ENCODE measurements around the gene CHRDL2. TPM values are rescaled to one million over a fixed set of nuclear protein-coding genes. Genes with fewer than 3 reads are reported as not detected.

CHRDL2 gene
- total RNA-seq, 1 donor from 2014 or later, result 4.9 TPM

- DNase-seq (ENCODE audit: low spot score), result no peak
- intact Hi-C loops (cut with DNase I), result no loop called here
These were observed 36.9 kb downstream of the CHRDL2 start for GRCh38 chr11:74694136-74694930.

DNA sequence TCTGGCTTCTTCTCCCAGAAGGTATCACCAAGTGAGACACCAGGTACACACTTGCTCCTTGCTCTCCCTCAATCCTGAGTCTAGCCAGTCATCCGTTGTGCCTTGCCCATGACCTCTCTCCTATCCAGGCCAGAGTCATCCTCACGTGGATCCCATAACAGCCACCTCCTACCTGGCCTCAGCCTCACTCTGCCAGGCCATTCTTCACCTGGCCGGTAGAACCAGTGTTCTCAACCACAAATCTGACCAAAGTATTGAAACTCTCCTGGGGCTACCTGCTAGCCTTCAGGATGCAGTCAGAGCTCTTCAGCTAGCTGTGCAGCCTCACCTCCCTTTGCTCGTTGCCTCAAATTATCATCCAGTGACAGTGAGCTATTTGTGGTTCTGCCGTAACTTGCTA is 37.7 kb downstream of the CHRDL2 start:
- no peak for DNase-seq (ENCODE audit: low spot score)
- intact Hi-C loops (cut with DNase I), result no loop called here

DNA sequence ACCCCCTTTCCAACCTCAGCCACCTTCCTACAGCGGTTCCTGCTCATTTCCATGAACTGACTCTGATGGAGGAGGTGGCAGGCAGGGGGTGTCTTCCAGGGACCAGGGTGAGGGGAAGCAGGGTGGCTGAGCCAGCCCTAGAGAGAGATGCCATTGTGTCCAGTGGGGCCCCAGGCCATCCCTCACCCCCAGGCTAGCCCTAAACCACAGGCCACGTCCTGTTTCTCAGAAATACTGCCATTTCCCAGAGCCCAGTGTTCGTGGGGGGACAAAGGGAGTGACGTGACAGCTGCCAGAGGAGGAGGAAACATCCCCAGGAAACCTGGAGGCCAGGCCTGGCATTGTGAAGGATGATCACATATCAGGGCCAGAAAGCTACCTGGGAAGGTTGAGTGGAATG is 39.5 kb downstream of the CHRDL2 start:
- intact Hi-C loops (cut with DNase I), result no loop called here
- no peak for DNase-seq (ENCODE audit: low spot score)

- DNase-seq (ENCODE audit: low spot score), result no peak
- intact Hi-C loops (cut with DNase I), result no loop called here
These were observed 41.6 kb downstream of the CHRDL2 start for GRCh38 chr11:74689666-74690065.

DNA sequence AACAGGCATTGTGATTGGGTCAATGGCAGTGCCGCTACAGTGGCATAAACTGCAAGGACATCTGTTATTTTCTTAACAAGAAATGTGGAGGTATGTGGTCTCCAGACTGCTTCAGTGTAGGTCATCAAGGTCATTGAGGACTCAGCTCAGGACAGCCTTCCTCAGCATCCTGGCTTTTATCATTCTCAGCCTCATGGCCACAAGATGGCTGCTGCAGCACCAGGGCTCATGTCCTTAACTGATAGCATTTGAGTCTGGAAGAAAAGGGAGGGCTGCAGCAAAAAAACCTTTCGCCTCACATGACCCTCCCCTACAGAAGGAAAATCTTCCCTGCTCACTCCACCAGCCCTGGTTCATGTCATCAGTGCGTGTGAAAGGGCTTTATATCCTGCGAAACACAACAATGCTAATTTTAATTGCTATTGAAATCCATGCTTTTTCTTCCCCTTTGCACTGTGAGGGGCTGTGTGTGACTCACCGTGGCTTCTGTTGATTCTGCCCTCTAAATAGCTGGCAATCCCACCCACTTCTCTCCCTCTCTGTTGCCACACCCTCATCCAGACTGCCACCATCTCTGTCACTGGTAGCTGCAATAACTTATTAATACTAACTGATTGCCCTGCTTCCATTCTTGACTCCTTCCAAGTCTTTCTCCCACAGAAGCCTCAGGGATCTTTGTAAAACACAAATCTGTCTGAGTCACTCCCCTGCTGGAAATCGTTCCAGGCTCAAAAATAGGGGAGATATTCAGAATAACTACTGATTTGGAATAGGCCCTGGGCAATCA is 43.8 kb downstream of the CHRDL2 start:
- intact Hi-C loops (cut with DNase I), result no loop called here
- peak; percentile 9 for DNase-seq (ENCODE audit: low spot score)

DNA sequence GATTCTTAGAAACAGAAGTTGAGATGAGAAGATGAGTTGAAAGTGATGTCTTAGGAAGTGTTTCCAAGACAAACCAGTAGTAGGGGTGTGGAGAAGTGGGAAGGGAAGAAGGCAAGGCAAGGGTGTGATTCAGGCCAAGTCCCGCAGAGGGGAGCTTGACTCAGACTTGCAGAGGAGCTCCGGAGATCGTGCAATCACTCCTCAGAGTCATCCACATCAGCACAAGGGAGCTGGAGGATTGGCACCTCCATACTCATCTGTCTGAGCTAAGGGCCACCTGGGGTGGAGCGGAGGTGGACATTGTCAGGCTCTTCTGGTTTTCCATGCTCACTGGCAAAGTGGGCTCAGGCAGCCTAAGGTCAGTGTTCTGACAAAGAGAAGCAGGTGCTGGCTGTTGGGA is 44.4 kb downstream of the CHRDL2 start:
- intact Hi-C loops (cut with DNase I), result no loop called here
- peak; percentile 69 for DNase-seq (ENCODE audit: low spot score)

DNA sequence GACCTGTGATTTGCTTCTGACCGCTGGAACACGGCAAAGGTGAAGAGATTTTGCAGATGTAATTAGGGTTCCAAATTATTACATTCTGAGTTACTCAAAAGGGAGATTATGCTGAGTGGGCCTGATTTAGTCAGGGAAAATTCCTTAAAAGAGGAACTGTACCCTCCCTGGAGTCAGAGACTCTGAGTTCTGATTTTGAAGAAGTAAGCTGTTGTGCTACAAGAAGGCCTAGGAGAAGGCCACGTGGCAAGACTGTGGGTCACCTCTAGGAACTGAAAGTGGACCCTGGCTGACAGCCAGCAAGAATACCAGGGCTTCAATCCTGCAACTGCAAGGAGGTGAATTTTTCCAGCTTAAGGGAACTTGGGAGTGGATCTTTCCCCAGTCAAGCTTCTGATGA is 45.3 kb downstream of the CHRDL2 start:
- DNase-seq (ENCODE audit: low spot score), result peak; percentile 75
- intact Hi-C loops (cut with DNase I), result no loop called here

DNA sequence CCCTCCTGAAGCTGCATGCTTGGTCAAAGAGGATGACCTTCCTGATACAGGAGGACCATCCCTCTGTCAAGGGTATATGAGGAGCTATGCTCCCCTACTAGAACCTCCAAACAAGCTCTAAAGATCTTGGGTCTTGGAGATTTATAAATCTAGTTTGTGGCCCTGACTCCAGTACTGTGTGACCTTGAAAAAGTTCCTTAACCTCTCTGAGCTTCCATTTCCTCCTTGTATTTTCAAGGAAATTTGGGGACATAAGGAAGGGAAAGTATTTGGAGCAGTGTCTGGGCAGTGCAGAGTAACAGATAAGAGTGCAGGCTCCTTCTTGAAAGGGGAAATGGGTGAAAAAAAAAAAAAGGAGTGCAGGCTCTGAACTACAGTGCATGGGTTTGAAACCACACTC is 45.9 kb downstream of the CHRDL2 start:
- peak; percentile 7 for DNase-seq (ENCODE audit: low spot score)
- intact Hi-C loops (cut with DNase I), result no loop called here

DNA sequence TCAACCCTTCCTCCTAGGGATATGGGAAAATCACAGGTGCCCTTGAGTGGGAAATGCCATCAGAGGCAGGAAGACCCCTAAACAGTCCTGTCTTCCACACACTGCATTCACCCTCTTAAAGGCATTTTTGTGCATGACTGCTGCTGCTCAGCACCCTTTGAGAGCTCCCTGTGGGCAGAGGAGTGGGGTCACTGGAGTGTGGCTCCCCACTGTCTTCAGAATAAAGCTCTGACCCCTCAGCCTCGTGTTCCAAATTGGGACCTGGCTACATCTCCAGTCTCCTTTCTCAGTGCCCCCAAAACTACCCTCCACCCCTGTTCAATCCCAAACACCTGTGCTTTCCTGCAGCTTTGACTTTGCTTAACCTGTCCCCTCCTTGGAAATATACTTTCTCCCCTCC is 46.6 kb downstream of the CHRDL2 start:
- DNase-seq (ENCODE audit: low spot score), result peak; percentile 61
- intact Hi-C loops (cut with DNase I), result no loop called here

DNA sequence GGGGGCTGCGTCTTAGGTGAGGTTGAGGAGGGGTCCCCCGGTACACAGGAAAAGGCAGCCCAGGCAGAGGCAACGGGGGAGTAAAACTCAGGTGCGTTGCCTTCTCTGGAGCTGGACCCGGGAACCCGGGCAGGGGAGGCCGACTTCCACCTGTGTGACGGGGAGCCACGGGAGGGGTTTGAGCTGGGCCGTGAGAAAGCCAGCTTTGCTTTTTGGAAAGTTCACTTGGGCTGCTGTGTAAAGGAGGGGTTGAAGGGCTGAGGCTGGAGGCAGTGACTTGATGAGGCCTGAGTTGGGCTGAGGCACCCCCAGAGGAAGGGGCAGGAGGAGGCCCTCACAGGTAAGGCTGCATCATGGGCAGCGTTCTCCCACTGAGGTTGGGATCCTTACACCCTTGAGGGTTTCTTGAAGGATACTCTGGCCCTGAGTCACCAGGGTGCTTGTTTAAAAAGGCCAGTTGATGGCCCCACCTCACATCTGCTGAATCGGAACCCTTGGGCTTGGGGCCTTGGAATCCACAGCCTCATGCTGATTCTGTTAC is 47.2 kb downstream of the CHRDL2 start:
- intact Hi-C loops (cut with DNase I), result no loop called here
- DNase-seq (ENCODE audit: low spot score), result peak; percentile 22

DNA sequence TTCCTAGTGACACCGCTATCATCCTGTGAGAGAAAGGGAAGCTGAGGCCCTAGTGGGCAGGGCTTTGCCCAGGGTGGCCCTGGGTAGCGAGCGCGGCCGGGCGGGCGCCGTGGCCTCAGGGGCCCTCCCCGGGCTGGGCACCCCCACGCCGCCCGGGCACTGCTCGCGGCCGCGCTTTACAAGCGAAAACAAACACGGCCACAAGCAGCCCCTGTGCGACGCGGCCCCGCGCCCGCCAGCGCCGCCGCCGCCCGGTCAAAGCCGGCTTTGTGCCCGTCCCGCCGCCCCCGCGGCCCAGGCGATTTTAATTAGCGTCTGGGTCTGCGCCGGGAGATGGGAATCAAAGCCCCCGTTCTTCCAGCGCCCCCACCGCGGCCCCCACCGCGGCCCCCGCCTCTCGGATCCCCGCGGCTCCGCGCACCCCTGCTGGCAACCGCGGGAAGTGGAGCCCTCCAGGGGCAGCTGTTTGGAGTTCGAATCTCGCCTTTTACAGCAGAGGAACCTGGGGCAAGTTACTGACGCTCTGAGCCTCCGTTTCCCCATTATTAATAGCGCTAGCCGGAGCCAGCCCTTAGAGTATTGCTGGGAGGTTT is 47.9 kb downstream of the CHRDL2 start:
- peak; percentile 74 for DNase-seq (ENCODE audit: low spot score)
- intact Hi-C loops (cut with DNase I), result no loop called here

DNA sequence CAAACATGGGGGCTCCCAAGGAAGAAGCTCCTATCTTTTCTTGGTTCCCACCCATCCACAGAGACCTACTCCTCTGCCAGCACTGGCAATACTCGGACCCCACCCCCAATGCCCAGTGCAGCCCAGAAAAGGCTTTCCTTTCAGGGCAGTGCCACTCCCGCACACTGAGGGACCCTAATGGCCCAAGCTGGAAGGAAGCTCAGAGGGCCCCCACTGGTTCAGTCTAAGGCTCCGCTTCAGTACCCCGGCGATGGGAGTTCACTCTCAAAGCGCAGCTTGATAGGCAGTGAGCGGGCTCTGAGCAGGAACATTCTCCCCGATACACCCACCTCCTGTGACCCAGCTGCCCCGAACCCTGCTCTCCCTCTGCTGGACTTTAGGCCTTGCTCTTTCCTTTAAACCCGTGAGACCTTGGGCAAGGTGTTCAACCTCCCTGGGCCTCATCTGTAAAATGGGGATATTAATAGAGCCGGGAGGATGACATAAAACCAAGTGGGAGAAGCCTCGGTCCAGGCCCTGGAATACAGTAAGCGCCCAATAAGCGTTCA is 48.4 kb downstream of the CHRDL2 start:
- intact Hi-C loops (cut with DNase I), result no loop called here
- DNase-seq (ENCODE audit: low spot score), result peak; percentile 36

DNA sequence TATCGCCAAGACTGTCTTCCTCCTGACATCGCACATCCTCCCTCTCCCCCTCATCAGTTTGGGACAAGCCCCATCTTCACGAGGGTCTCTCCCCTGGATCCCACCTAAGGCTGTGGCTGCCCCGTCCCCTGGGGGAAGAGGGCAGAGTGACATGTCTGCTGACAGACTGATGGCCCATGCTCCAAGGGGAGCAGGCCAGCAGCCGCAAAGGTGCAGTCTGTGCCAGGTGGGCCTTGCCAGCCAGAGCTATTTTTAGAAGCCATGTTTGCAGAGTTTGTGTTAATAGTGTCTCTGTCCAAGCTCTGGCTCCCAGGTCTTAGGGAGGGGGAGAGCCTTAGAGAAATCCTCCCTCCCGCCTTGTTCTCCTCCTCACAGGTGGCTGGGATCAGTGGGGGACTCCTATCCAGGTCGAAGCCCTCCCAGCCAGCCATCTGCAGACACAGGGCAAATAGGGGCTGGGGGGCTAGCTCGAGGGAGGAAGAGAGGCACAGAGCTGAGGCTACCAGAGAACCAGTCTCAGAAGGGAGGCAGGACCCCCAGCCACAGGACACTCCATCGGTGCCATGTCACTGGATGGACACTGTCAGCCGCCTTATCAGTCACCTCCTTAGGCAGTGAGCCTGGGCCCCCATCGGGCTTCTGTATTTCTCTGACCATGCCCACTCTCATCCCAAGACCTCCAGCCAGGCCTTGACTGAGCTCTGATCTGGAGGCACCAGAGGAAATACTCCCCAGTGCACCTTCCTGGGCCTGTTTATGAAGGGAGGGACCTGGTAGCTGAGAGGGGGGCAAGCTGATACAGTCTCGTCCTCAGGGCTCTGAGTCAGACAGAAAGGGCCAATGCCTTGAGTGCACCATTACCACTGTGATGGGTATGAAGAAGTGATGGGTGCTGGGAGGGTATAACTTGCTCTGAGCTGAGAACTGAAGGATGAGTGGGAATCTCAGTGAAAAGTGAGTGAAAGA is 49.3 kb downstream of the CHRDL2 start:
- DNase-seq (ENCODE audit: low spot score), result peak; percentile 80
- intact Hi-C loops (cut with DNase I), result no loop called here

- intact Hi-C loops (cut with DNase I), result no loop called here
- DNase-seq (ENCODE audit: low spot score), result peak; percentile 67
These were observed 50.3 kb downstream of the CHRDL2 start for GRCh38 chr11:74680703-74681531.

- no peak for DNase-seq (ENCODE audit: low spot score)
- intact Hi-C loops (cut with DNase I), result no loop called here
These were observed 51.1 kb downstream of the CHRDL2 start for GRCh38 chr11:74680035-74680671.

DNA sequence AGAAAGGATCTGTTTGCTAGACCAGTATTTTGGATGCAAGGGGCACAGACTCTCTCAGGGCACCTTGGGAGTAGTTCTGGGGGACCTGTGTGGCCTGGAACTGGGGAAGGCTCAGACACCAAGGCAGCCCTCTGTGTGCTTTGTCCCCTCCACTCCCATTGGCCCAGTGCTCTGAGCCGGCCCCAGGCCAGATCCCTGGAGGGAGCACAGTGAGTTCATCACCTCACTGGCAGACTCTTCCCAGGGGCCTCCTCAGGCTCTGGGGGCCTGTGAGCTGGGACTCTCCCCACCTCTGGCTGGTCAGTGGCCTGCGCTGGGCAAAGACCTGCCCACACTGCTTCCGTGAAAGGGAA is 51.7 kb downstream of the CHRDL2 start:
- intact Hi-C loops (cut with DNase I), result no loop called here
- no peak for DNase-seq (ENCODE audit: low spot score)

GRCh38 chr11:74678591-74679512 is 52.4 kb downstream of the CHRDL2 start:
- intact Hi-C loops (cut with DNase I), result no loop called here
- DNase-seq (ENCODE audit: low spot score), result no peak

Data from cardiac septum (tissue), 1 donor.